Measurements from ENCODE around the gene GUCY2C.

DNA sequence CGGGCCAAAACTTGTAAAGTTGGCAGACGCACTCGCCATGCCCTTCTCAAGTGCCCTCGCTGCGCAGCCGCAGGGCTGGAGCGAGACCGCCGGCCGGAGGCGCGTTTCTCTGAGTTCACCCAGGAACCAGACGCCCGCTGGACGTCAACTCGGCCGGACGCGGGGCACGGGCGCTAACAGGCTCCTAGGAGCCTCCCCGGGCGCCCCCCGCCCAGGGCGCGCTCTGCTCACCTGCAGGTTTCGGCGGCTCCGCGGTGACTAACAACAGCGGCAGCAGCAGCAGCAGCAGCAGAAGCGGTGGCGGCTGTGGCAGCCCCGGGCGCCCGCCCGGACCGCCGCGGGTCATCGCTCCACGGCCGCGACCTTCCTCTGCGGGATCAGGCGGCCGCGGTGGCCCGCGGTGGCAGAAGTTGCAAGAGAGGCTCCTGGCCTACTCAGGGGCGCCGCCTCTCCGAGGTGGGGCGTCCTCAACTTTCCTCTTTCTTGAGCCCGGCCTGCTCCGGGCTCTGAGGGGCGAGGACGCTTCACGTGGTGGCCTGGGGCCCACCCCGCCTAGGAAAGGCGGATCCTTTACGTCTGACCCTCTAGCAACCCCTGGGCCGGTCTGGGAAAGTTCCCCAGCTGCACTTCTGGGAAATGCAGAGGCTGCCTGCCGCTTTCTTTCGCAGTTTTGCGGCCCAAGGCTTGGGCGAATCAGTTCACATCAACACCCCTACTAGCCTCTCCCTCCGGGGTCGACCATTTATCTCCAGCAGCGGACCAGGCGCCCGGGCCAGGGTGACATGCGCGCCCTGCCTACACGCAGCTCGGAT lies 128.8 kb downstream of the GUCY2C start, which contains the start of gene PLBD1:
- TF ChIP-seq CTCF (conservative IDR thresholded peaks at IDR 0.05 in 1 of 2, IDR thresholded peaks at IDR 0.05 in 1 of 2; ENCODE audit: extremely low read depth in 1 of 2, insufficient read depth in 1 of 2, low read depth in 1 of 2, low read length in 2 of 2) (no peak), EZH2 (IDR thresholded peaks at IDR 0.05; ENCODE audit: borderline replicate concordance, low read length) (no peak)
